ENCODE data around the gene PRAC1.

GRCh38 chr17:48754500-48755261 lies 32.4 kb upstream of the PRAC1 start:
- TF ChIP-seq POLR2A (IDR thresholded peaks at IDR 0.05) = no peak
- TF ChIP-seq POLR2AphosphoS5 (IDR thresholded peaks at IDR 0.05; ENCODE audit: insufficient read depth in 1 of 2, low read depth in 1 of 2) = peak in 1 of 2 donors; percentile 11
- TF ChIP-seq CTCF (IDR thresholded peaks at IDR 0.05) = no peak

All from vagina (tissue), 2 donors.